Skeletal muscle cell (primary cell): ENCODE results near the gene CLDN6.
"Not testable (repeated sequence)": the region's sequence is repeated elsewhere in the genome, so short reads cannot be mapped to it uniquely, and the experiment has no call there.

Experiments
- DNase-seq: peaks from one replicate; pipeline ENCODE4 v3.0.0-alpha.2; 2010; ENCODE audit warnings: low read depth
- H3K4me3 ChIP-seq: 2 replicates; pipeline ENCODE4 v1.5.1; 2011; ENCODE audit warnings: low read depth, mild to moderate bottlenecking, control low read depth, low read length, moderate library complexity

The CLDN6 gene, protein sequence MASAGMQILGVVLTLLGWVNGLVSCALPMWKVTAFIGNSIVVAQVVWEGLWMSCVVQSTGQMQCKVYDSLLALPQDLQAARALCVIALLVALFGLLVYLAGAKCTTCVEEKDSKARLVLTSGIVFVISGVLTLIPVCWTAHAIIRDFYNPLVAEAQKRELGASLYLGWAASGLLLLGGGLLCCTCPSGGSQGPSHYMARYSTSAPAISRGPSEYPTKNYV

GRCh38 chr16:3017794-3018506 is at the start of gene CLDN6:
CLDN6 (minus strand) TSS chr16:3018183; CDS start chr16:3016021, 2,162 bp downstream.
- no peak within 1 kb of the TSS for H3K4me3 ChIP-seq
- no peak for DNase-seq

DNA sequence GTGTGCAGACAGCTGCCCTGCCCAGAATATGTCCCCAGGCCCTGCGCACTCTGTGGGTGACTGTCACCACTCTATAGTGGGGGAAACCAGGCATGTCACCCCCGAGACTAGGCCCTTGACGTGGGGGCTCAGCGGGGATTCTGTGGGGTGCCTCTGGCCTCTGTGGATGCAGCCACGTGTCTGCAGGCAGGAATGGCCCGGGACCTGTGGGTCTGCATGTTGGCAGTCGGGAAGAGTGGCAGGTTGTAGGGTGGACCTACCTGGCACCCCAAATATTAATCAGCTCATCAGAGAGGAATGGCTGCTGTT is 48.4 kb upstream of the CLDN6 start:
- DNase-seq = no peak
- H3K4me3 ChIP-seq = peak overlapping the region; percentile 38

GRCh38 chr16:3065742-3066439 is 47.9 kb upstream of the CLDN6 start:
- peak overlapping the region; percentile 38 for H3K4me3 ChIP-seq
- DNase-seq = no peak

GRCh38 chr16:3065069-3065741 is 47.2 kb upstream of the CLDN6 start, which contains the start of gene IL32:
IL32 (plus strand) TSS chr16:3065640; CDS start chr16:3065812, 172 bp downstream.
- DNase-seq = peak; percentile 26
- peak within 1 kb of the TSS; percentile 38 for H3K4me3 ChIP-seq

GRCh38 chr16:3063625-3064386 is 45.8 kb upstream of the CLDN6 start:
- H3K4me3 ChIP-seq = no peak overlapping the region
- DNase-seq = no peak

GRCh38 chr16:3062553-3062952 is 44.6 kb upstream of the CLDN6 start:
- no peak overlapping the region for H3K4me3 ChIP-seq
- no peak for DNase-seq

- H3K4me3 ChIP-seq = no peak overlapping the region
- no peak for DNase-seq
Measured at GRCh38 chr16:3060339-3061127, 42.5 kb upstream of the CLDN6 start.

GRCh38 chr16:3059723-3060242 is 41.8 kb upstream of the CLDN6 start:
- DNase-seq = no peak
- peak overlapping the region; percentile 86 for H3K4me3 ChIP-seq

DNA sequence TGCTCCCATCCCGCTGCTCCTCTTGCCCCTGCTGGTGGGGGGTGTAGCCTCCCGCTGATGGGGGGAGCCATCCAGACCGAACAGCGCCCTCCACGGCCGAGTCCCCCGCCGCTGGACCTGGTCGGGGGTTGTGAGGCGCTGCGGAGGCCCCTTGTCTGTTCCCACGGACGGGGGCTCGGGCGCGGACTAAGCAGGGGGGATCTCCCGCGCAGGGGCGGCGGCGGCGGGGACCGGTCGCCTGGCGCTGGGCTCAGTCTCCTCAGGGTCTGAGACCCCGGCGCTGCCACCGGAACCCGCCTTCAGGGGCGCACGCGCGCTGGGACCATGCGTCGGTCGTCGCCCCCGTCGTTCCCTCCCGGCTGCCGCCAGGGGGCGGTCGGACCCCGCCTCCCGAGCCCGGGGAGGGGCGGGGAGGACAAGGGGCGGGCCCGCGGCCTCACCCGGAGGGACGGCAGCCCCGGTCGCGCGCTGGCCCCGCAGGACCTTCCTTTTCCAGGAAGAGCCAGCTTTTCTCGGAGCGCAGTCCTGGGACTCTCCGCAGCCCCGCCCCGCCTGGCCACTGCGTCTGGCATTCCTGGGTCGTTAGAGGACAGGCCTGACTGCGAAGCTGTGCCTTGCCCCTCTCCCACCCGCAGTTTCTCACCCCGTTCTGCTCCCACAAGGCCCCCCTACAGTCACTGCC is 41.2 kb upstream of the CLDN6 start:
- DNase-seq = peak; percentile 36

GRCh38 chr16:3058139-3059030 is 40.4 kb upstream of the CLDN6 start:
- peak overlapping the region; percentile 86 for H3K4me3 ChIP-seq
- DNase-seq = no peak

More for the DNA sequence above, 41.2 kb upstream of the CLDN6 start:
- H3K4me3 ChIP-seq = peak overlapping the region; percentile 86

- peak overlapping the region; percentile 86 for H3K4me3 ChIP-seq
- no peak for DNase-seq
Measured at GRCh38 chr16:3057181-3058138, 39.5 kb upstream of the CLDN6 start.

GRCh38 chr16:3056336-3057180 is 38.6 kb upstream of the CLDN6 start:
- no peak overlapping the region for H3K4me3 ChIP-seq
- no peak for DNase-seq

GRCh38 chr16:3055734-3056115 is 37.7 kb upstream of the CLDN6 start:
- not testable (repeated sequence) for DNase-seq, H3K4me3 ChIP-seq

DNA sequence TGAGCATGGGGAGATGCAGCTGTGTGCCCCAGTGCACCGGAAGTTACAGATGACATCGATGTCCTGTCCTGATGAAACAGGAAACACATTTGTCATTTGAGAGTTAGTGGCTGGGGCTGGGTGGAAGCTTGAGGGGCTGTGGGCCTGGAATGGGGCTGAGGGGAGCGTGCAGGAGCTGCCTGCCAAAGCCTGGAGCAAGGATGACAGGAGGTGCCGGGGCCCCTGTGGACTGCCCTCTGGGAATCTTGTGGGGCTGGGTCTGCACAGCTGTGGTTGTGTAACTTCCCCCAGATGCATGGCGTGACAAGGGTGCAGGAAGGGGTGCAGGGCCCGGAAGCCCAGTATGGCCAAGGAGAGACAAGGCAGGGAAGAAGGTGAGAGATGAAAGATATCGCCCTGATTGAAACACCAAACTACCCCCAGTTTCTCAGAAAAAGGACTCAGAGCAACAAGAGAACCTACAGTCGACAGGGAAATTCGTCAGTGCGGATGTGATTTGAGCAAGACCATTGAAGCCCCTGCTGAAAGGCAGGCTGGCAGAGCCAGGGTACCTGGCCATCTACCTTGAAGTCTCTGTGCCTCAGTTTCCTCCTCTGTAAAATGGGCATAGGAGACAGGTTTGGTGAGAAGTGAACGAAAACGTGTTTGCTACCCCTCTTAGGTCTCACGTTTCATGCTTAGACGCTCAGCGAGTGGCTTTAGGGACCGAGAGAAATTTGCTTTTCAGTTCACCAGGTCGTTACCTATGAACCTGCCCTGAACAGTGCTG is 37.2 kb upstream of the CLDN6 start:
- DNase-seq = no peak
- no peak overlapping the region for H3K4me3 ChIP-seq
